ENCODE results near the gene GPR173.
A peak's percentile ranks its signal among the peaks of the same experiment; 100 is the strongest.

The GPR173 gene

DNA sequence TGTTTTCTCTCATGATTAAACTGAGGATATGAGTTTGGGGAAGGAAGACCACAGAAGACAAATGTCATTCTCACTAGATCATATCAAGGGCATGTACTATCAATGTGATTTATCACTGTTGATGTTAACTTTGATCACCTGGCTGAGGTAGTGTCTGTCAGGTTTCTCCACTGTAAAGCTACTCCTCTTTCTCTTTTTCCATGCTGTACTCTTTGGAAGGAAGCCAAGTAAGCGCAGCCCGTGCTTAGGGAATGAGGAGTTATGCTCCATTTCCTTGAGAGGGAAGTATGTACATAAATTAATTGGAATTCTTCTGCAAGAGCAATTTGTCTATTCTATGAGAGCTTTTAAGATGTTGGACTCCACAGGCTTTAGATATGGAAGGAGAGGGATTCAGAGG lies 41.3 kb downstream of the GPR173 start:
- DNase-seq: no peak

DNA sequence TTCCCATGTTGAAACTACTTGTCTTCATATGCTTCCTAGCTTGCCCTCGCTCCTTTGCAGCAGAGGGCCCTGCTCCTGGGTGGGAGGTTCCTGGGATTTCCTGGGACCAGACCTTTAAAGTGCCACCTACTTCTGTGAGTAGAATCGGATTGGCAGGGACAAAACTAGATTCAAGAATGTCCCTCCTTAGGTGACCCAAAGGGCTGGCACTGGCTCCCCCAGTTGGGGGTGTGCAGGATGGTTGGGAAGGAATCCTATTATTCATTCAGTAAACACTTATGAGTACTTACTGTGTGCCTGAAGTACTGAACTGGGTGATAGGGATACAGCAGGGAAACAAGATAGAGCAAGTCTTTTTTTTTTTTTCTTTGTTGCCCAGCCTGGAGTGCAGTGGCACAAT lies 42.8 kb downstream of the GPR173 start:
- DNase-seq: no peak

DNA sequence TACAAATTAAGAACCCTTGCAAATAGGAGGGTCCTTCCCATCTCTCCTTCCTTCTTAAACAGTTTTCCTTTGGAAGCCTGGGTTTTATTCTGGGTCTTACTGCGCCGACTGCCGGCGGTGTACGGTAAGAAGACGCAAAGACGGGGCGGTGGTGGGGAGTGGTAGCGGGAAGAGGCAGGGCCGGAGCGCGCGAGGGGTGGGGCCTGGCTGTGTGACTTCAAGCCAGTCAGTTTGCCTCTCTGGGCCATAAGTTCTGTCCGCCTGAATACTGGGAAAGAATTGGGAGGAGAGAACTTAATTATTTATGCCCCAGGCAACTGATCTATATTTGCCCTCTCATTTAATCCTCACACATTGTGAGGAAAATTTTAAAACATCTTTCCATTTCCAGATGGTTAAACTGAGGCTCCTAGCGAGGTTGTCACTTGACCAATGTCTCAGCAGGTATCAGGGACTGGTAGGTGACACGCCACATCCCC lies 44.6 kb downstream of the GPR173 start:
- DNase-seq: peak; percentile 56 to 80

DNA sequence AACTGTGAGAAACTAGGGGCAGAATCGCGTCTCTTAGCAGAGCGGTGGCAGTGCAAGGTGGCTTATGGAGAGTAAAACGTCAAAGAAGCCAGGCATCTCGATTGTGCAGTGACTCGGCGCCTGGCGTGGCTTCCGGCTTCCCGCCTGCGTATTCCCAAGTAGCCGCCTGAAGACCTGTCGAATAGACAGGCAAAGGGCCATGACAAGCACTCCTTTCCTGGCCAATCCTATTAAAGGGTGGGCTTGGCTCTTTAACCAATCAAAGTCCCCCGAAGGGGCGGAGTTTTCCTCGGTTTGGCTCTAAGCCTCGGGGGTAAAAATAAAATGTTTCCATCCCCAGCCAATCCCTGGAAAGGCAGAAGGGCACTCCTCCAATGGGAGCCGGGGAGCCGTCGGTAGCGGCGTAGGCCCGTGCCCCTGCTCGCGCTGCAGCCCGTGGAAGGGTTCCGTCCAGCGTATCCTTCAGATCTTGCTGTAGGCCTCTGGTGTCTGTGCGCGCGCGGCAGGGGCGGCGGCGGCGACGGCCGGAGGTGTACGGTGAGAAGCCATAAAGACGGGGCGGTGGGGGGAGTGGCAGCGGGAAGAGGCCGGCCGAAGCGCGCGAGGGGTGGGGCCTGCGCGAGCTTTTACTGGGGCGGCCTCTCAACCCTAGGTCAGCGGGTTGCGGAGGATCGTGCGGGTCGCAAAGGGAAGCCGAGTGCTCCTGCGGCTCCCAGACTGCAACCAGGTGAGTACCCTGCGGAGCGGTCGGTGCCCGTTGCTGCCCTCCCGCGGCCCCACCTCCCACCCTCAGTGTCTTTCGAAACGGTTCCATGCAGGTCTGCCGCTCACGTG lies 45.4 kb downstream of the GPR173 start, which contains the start of gene KANTR:
Gene KANTR (plus strand): TSS at position 395 of the 834 bp plus-strand sequence. CDS start 30,131 bp downstream, outside the sequence.
- peak; percentile 90 to 95 for DNase-seq

DNA sequence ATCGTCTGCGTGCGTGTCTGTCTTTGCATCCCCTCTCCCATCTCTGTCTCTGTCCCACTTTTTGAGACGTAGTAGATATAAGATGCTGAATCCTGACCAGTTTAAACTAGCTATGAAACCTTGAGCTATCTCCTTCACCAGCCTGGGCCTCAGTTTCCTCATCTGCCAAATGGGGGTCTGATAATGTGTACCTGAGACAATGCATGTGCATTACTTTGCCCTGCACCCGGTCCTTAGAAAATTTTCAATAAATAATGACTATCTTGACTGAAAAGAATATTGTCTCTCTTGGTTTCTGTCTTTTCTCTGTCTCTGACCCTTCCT lies 46.0 kb downstream of the GPR173 start:
- DNase-seq: no peak

DNA sequence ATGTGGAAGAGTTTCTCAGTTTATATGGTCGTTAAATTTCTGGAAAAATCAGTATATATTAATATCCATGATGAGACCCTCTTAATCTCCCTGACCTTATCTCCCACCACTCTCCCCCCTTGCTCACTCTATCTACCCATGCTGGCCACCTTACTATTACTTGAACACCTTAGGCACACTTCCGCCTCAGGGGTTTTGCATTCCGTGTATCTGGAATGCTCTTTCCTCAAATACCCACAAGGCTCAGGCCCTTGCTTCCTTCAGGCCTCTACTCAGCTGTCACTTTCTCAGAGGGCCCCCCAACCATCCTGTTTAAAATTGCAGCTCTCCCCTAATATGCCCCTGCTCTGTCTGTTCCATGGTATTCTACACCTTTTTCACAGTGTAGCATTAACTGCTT lies 47.2 kb downstream of the GPR173 start:
- no peak for DNase-seq

DNA sequence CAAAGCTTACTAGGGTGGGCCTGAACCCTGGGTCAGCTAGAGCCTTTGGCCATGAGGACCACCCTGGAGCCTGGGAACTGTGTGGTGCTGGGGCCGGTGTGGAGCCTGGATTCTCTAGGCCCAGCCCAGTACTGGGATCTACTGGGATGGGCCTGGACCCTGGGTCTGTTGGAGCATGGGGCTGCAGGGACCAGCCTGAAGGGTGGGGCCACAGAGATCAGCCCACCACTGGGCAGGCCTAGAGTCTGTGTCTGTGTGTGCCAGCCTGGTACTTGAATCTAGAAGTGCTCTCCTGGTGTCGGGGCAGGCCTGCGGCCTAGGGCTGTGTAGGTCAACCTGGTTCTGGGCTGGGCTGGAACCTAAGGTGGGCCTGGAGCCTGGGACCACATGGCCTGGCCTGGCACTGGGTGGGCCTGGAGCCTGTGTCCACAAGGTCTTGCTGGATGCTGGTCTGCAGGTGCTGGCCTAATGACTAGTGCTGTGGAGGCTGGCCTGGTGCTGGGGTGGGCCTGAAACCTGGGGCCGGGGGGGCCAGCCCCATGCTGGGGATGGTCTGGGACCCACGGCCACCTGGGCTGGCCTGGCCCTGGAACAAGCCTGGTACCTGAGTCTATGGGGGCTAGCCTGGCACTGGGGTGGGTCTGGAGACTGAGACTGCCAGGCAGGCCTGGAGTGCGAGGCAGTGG lies 66.4 kb downstream of the GPR173 start:
- DNase-seq: no peak

DNA sequence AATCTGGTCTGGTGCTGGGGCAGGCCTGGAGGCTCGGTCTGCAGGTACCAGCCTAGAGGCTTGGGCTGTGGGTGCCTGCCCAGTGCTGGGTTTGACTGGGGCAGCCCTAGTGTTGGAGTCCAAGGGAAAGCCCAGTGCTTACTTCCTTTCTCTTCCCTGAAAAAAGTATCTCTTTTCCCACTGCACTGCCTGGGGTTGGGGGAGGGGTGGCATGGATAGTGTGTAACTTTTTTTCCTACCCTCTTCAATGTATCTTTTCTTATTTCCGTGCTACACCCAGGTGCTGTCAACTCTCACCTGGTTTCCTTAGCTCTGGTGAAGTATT lies 66.9 kb downstream of the GPR173 start:
- no peak for DNase-seq

DNA sequence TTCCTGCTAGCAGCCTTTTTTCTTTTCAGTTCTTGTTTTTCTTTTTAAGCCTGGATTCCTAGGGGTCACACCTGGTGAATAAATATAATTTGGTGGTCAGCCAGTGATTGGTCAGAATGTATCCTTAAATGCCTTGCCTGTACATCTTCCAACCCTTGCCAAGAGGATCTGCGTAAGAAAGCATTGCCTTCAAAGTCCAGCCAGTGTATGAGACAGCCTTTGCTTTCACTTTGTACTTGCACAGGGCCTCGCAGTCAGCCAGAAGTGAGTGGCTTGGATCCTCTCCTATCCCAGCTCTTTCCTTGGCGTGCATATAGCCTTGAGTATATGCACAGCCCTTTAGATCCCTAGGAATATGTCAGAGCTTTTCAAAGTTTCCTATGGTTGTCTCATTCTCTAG lies 67.5 kb downstream of the GPR173 start:
- no peak for DNase-seq

DNA sequence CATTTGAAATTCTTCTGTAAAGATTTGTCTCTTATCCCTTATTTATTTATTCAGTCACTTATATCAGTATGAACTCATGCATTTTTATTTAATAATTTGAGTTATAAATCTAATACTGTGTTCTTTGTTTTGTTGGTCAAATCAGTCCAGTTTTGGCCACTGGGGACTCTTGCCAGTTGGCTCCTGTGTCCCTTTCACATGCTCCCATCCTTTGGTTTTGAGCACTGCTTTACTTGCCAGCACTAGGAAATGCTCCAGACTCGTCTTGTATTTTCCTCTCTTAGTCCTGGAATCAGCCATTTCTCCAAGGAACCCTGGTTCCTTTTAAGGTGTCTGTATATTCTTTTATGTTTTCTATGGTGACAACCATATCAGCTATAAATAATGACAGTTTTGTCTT lies 73.4 kb downstream of the GPR173 start:
- DNase-seq: no peak

DNA sequence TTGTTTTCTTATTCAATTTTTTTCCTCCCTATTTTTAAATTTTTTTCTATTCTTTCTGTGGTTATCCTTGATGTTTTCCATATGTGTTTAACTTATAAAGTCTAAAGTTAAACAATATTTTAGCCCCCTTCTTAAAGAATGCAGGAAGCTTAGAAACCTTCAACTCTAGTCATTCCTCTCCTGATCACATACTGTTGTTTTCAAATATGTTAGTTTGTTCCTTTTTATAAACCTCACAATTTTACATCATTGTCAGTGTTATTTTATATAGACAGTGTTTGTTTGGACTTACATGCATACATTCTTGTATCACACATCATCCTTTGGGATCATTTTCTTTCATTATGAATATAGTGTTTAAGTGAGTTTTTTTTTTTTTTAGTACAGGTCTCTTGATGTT lies 76.9 kb downstream of the GPR173 start:
- no peak for DNase-seq

DNA sequence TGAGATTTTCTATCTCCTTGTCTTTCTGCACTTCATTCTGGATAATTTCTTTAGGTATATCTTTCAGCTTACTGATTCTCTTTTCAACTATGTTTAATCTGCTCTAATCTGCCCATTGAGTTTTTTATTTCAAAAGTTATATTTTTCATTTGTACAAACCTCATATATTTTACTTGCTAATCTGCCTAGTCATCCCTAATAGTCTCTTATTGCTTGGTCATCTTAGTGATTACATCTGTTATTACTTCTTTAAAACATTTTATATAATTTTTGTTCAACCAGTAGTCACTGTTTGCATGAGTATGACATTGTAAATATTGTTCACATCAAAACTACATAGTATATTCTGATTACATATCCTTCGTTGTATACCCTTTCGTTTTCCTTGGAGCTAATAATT lies 77.8 kb downstream of the GPR173 start:
- DNase-seq: no peak

DNA sequence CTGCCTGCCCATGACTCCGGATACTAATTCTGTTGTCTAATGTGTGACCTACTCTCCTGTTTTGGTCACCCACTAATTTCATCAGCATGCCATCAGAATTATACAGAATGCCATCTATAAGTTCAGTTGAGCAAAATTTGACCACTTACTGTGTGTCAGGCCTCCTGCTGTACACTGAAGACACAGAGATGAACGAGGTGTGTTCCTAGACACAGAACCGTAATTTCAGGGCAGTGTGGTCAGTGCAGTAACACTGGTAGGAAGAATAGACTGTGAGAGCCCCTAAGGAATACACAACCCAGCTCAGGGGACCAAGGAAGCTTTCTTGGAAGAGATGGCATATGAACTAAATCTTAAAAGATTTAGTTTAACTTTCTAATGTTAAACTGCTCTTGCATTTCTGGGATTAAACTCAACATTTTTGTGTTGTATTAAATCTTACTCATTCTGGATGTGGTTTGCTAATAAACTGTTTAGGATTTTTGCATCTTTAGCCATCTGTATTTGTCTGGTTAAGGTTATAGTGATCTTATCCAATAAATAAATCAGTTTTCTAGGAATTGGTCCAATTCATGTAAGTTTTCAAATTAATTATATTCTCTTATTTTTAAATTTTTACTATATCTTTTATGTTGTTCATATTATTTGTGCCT lies 79.6 kb downstream of the GPR173 start:
- DNase-seq: no peak

All from NCI-H446 (cell line).